Common myeloid progenitor, CD34-positive (primary cell): ENCODE results near the gene IRF2. TPM values are rescaled to one million over a fixed set of nuclear protein-coding genes. Genes with fewer than 3 reads are reported as not detected.

Experiments used
- CTCF ChIA-PET: fragments of 350-600 bp; sonication (Branson Sonifier 250); formaldehyde crosslinking; loops from one replicate; lab custom pipeline; 2021; ENCODE audit warnings: antibody characterized with exemption; lab: Charles Lee
- POLR2A ChIA-PET: fragments of 350-600 bp; sonication (Branson Sonifier 250); formaldehyde crosslinking; loops from one replicate; lab custom pipeline; 2021; ENCODE audit warnings: antibody characterized with exemption; lab: Charles Lee
- DNase-seq, 3 donors: peaks; one replicate each; pipeline versions ENCODE4 v3.0.0 to v3.0.0-alpha.2; 2013
- H3K27ac ChIP-seq, 2 experiments: 1 replicate in 1 of 2; 2 replicates in 1 of 2; pipeline ENCODE4 v1.7.0; 2013; ENCODE audit warnings: inconsistent platforms in 2 of 2, low read length in 2 of 2, mild to moderate bottlenecking in 2 of 2, low read depth in 1 of 2, moderate library complexity in 1 of 2; ENCODE audit not compliant: severe bottlenecking in 2 of 2, insufficient read depth in 1 of 2, poor library complexity in 1 of 2
- H3K27me3 ChIP-seq, 5 experiments: replicated peaks in 2 of 5; 1 replicate in 3 of 5; 2 replicates in 2 of 5; pipeline versions ENCODE4 v1.6.1 to v1.7.0; 2013; ENCODE audit warnings: low read length in 4 of 5, mild to moderate bottlenecking in 2 of 5, moderate library complexity in 2 of 5, inconsistent platforms in 1 of 5; ENCODE audit not compliant: insufficient read depth in 5 of 5, control insufficient read depth in 4 of 5
- H3K36me3 ChIP-seq, 4 experiments: 1 replicate in 2 of 4; 2 replicates in 2 of 4; pipeline versions ENCODE4 v1.6.1 to v1.7.0; 2013; ENCODE audit warnings: low read length in 3 of 4, control low read depth in 1 of 4, mild to moderate bottlenecking in 1 of 4; ENCODE audit not compliant: control insufficient read depth in 4 of 4, insufficient read depth in 4 of 4
- H3K4me1 ChIP-seq, 4 experiments: 1 replicate in 3 of 4; 2 replicates in 1 of 4; pipeline versions ENCODE4 v1.6.1 to v1.7.1; 2013; ENCODE audit warnings: low read length in 3 of 4, mild to moderate bottlenecking in 3 of 4, control low read depth in 1 of 4, inconsistent platforms in 1 of 4, moderate library complexity in 1 of 4; ENCODE audit not compliant: control insufficient read depth in 4 of 4, insufficient read depth in 4 of 4; ENCODE audit errors: control extremely low read depth in 1 of 4
- H3K4me3 ChIP-seq, 7 experiments: 1 replicate in 4 of 7; 2 replicates in 3 of 7; pipeline versions ENCODE4 v1.5.1 to v1.7.0; 2013; ENCODE audit warnings: mild to moderate bottlenecking in 7 of 7, low read length in 6 of 7, moderate library complexity in 6 of 7, inconsistent platforms in 2 of 7, low read depth in 2 of 7, control low read depth in 1 of 7; ENCODE audit not compliant: insufficient read depth in 4 of 7, control insufficient read depth in 1 of 7; ENCODE audit errors: extremely low read depth in 1 of 7
- H3K9me3 ChIP-seq, 5 experiments: 1 replicate in 4 of 5; 2 replicates in 1 of 5; pipeline versions ENCODE4 v1.6.1 to v1.7.1; 2013; ENCODE audit warnings: low read length in 4 of 5, mild to moderate bottlenecking in 2 of 5, inconsistent platforms in 1 of 5, low read depth in 1 of 5, moderate library complexity in 1 of 5; ENCODE audit not compliant: control insufficient read depth in 4 of 5, insufficient read depth in 2 of 5; ENCODE audit errors: control extremely low read depth in 1 of 5
- WGBS: methylation state at CpG from one replicate; pipeline ENCODE4 v1.1.5; 2013; ENCODE audit not compliant: insufficient coverage; 5-methylcytosine and 5-hydroxymethylcytosine counted together
- polyA plus RNA-seq: library from polyadenylated mRNA; unstranded; fragments of 120-200 nt; gene quantifications from one replicate; pipeline ENCODE4 v1.2.1, GENCODE V29; 2013

The IRF2 gene
- polyA plus RNA-seq = 28.0 TPM

- DNase-seq = peak; percentile 99 to 100 (median 99)
- Histone ChIP-seq H3K36me3 (peaks cover 0 to 6% (median 4%) of the 10 kb centered on the region in 4 experiments), H3K4me1 (peaks cover 18 to 48% (median 35%) of the 10 kb centered on the region in 4 experiments), H3K4me3 (peak within 1 kb of the TSS; percentile 66 to 100 (median 97)), H3K27me3 (no peaks in the 10 kb centered on the region), H3K9me3 (no peaks in the 10 kb centered on the region), H3K27ac (peak within 1 kb of the TSS; percentile 86 to 94)
- CTCF ChIA-PET = interaction anchor here (1.6 kb wide), 2 partner anchors 31 to 145 kb away, joined by 3 to 4 read pairs; no protein-coding TSS in a partner anchor
- POLR2A ChIA-PET = interaction anchor here (0.6 to 1.4 kb wide), 7 partner anchors 9 to 603 kb away, joined by 3 read pairs; partner anchors contain the start of gene PRIMPOL
- WGBS = under 1% methylated on average over 41 of the region's 66 CpGs
These were observed at the start of gene IRF2 for GRCh38 chr4:184474263-184475095. Gene IRF2, minus strand, starts transcription at chr4:184474550. Its CDS starts 45,486 bp downstream, at chr4:184429064.

GRCh38 chr4:184515606-184516005, 41.3 kb upstream of the IRF2 start:
- no peak overlapping the region for H3K4me3 ChIP-seq
- ChIA-PET CTCF (interaction anchor here (1.0 to 2.9 kb wide), 4 partner anchors 10 to 19 kb away, joined by 3 to 12 read pairs (median 6); no protein-coding TSS in a partner anchor), POLR2A (no interaction called here)
- 100% methylated on average over 1 of the region's 3 CpGs for WGBS
- peaks cover 3 to 16% (median 9%) of the 10 kb centered on the region in 4 experiments for H3K4me1 ChIP-seq
- no peaks in the 10 kb centered on the region for H3K36me3 ChIP-seq
- H3K9me3 ChIP-seq = peaks cover 0 to 7% (median 3%) of the 10 kb centered on the region in 5 experiments
- H3K27ac ChIP-seq = no peak overlapping the region
- no peak for DNase-seq
- no peaks in the 10 kb centered on the region for H3K27me3 ChIP-seq

GRCh38 chr4:184514121-184514988, 40.0 kb upstream of the IRF2 start:
- POLR2A ChIA-PET = interaction anchor here (1.0 kb wide), 1 partner anchor 11 kb away, joined by 4 read pairs; no protein-coding TSS in a partner anchor
- no peak overlapping the region for H3K4me3 ChIP-seq
- H3K4me1 ChIP-seq = peaks cover 3 to 16% (median 9%) of the 10 kb centered on the region in 4 experiments
- WGBS = 76% methylated on average over 7 of the region's 8 CpGs
- no peaks in the 10 kb centered on the region for H3K36me3 ChIP-seq
- CTCF ChIA-PET = interaction anchor here (1.0 to 2.9 kb wide), 7 partner anchors 10 to 250 kb away, joined by 3 to 12 read pairs (median 3); no protein-coding TSS in a partner anchor
- DNase-seq = peak in 2 of 3 donors; percentile 68 to 75
- H3K9me3 ChIP-seq = peaks cover 3 to 15% (median 7%) of the 10 kb centered on the region in 5 experiments
- H3K27ac ChIP-seq = no peak overlapping the region
- no peaks in the 10 kb centered on the region for H3K27me3 ChIP-seq

GRCh38 chr4:184513802-184514120, 39.4 kb upstream of the IRF2 start:
- no CpG with 5 or more reads among the region's 2 CpGs for WGBS
- POLR2A ChIA-PET = interaction anchor here (1.0 kb wide), 1 partner anchor 10 kb away, joined by 4 read pairs; no protein-coding TSS in a partner anchor
- Histone ChIP-seq H3K36me3 (no peaks in the 10 kb centered on the region), H3K27ac (no peak overlapping the region), H3K4me3 (no peak overlapping the region), H3K9me3 (peaks cover 3 to 13% (median 7%) of the 10 kb centered on the region in 5 experiments), H3K27me3 (no peaks in the 10 kb centered on the region), H3K4me1 (peaks cover 3 to 16% (median 9%) of the 10 kb centered on the region in 4 experiments)
- CTCF ChIA-PET = interaction anchor here (0.6 to 2.9 kb wide), 5 partner anchors 12 to 252 kb away, joined by 3 to 12 read pairs (median 3); no protein-coding TSS in a partner anchor
- no peak for DNase-seq

- ChIA-PET CTCF (interaction anchor here (1.2 to 1.8 kb wide), 4 partner anchors 10 to 164 kb away, joined by 3 to 5 read pairs (median 4); no protein-coding TSS in a partner anchor), POLR2A (interaction anchor here (0.6 kb wide), 1 partner anchor 140 kb away, joined by 3 read pairs; no protein-coding TSS in a partner anchor)
- Histone ChIP-seq H3K36me3 (no peaks in the 10 kb centered on the region), H3K27me3 (no peaks in the 10 kb centered on the region), H3K4me3 (no peak overlapping the region), H3K9me3 (peaks cover 0 to 8% (median 5%) of the 10 kb centered on the region in 5 experiments), H3K27ac (no peak overlapping the region), H3K4me1 (peaks cover 3 to 16% (median 9%) of the 10 kb centered on the region in 4 experiments)
- 100% methylated on average over 4 of the region's 5 CpGs for WGBS
- no peak for DNase-seq
These were observed 36.8 kb upstream of the IRF2 start for GRCh38 chr4:184511156-184511555.

GRCh38 chr4:184510401-184510800, 36.1 kb upstream of the IRF2 start:
- no peaks in the 10 kb centered on the region for H3K27me3 ChIP-seq
- no peak overlapping the region for H3K27ac ChIP-seq
- no peaks in the 10 kb centered on the region for H3K36me3 ChIP-seq
- peaks cover 3 to 16% (median 9%) of the 10 kb centered on the region in 4 experiments for H3K4me1 ChIP-seq
- H3K9me3 ChIP-seq = peaks cover 0 to 8% (median 5%) of the 10 kb centered on the region in 5 experiments
- 100% methylated on average over 3 of the region's 3 CpGs for WGBS
- DNase-seq = no peak
- ChIA-PET CTCF (interaction anchor here (1.2 to 1.8 kb wide), 4 partner anchors 11 to 163 kb away, joined by 3 to 5 read pairs (median 4); no protein-coding TSS in a partner anchor), POLR2A (interaction anchor here (0.6 kb wide), 1 partner anchor 140 kb away, joined by 3 read pairs; no protein-coding TSS in a partner anchor)
- H3K4me3 ChIP-seq = no peak overlapping the region
